ENCODE results near the gene PTPN5. TPM values are rescaled to one million over a fixed set of nuclear protein-coding genes. Genes with fewer than 3 reads are reported as not detected.

Gene PTPN5
- total RNA-seq, 1 donor from 2014 or later, result 6.7 TPM

GRCh38 chr11:18739685-18740084 is 51.9 kb downstream of the PTPN5 start:
- Histone ChIP-seq H3K4me1 (no peaks in the 10 kb centered on the region), H3K4me3 (no peak overlapping the region), H3K27ac (no peak overlapping the region), H3K36me3 (no peaks in the 10 kb centered on the region), H3K27me3 (no peaks in the 10 kb centered on the region), H3K9me3 (no peaks in the 10 kb centered on the region)
- no peak for DNase-seq (ENCODE audit: low spot score in 2 of 2)
- TF ChIP-seq CTCF (IDR thresholded peaks at IDR 0.05), result no peak
- intact Hi-C loops (cut with DNase I), result no loop called here

GRCh38 chr11:18737642-18738041 is 54.0 kb downstream of the PTPN5 start:
- DNase-seq (ENCODE audit: low spot score in 2 of 2), result no peak
- no peaks in the 10 kb centered on the region for H3K4me1 ChIP-seq
- H3K27ac ChIP-seq, result no peak overlapping the region
- no peaks in the 10 kb centered on the region for H3K9me3 ChIP-seq
- no peaks in the 10 kb centered on the region for H3K36me3 ChIP-seq
- no peak overlapping the region for H3K4me3 ChIP-seq
- H3K27me3 ChIP-seq, result no peaks in the 10 kb centered on the region
- intact Hi-C loops (cut with DNase I), result no loop called here
- TF ChIP-seq CTCF (IDR thresholded peaks at IDR 0.05), result no peak

- Histone ChIP-seq H3K27me3 (no peaks in the 10 kb centered on the region), H3K27ac (no peak overlapping the region), H3K9me3 (no peaks in the 10 kb centered on the region), H3K4me1 (no peaks in the 10 kb centered on the region), H3K4me3 (no peak overlapping the region), H3K36me3 (no peaks in the 10 kb centered on the region)
- TF ChIP-seq CTCF (IDR thresholded peaks at IDR 0.05), result no peak
- DNase-seq (ENCODE audit: low spot score in 2 of 2), result no peak
- intact Hi-C loops (cut with DNase I), result no loop called here
Measured at GRCh38 chr11:18736590-18737148, 54.9 kb downstream of the PTPN5 start.

- no peaks in the 10 kb centered on the region for H3K36me3 ChIP-seq
- H3K4me3 ChIP-seq, result no peak overlapping the region
- H3K27me3 ChIP-seq, result no peaks in the 10 kb centered on the region
- DNase-seq (ENCODE audit: low spot score in 2 of 2), result no peak
- H3K9me3 ChIP-seq, result no peaks in the 10 kb centered on the region
- intact Hi-C loops (cut with DNase I), result loop anchor here (2.0 kb wide), 1 partner anchor 618 kb away; no protein-coding TSS in a partner anchor
- TF ChIP-seq CTCF (IDR thresholded peaks at IDR 0.05), result no peak
- no peak overlapping the region for H3K27ac ChIP-seq
- H3K4me1 ChIP-seq, result no peaks in the 10 kb centered on the region
Measured at GRCh38 chr11:18733202-18733601, 58.4 kb downstream of the PTPN5 start.

- peak in 1 of 2 donors; percentile 77 for DNase-seq (ENCODE audit: low spot score in 2 of 2)
- intact Hi-C loops (cut with DNase I), result loop anchor here (2.0 kb wide), 1 partner anchor 617 kb away; no protein-coding TSS in a partner anchor
- Histone ChIP-seq H3K36me3 (no peaks in the 10 kb centered on the region), H3K27ac (no peak overlapping the region), H3K27me3 (no peaks in the 10 kb centered on the region), H3K9me3 (no peaks in the 10 kb centered on the region), H3K4me3 (no peak overlapping the region), H3K4me1 (no peaks in the 10 kb centered on the region)
- TF ChIP-seq CTCF (IDR thresholded peaks at IDR 0.05), result peak; percentile 79 to 98 (median 98)
Measured at GRCh38 chr11:18731949-18732821, 59.4 kb downstream of the PTPN5 start.

Data from ascending aorta (tissue), 2 donors.